ENCODE results near the gene MUC22.
"Not testable (repeated sequence)": the region's sequence is repeated elsewhere in the genome, so short reads cannot be mapped to it uniquely, and the experiment has no call there.

Gene MUC22

GRCh38 chr6:31020057-31020456 lies 9.8 kb downstream of the MUC22 start:
- no peak for TF ChIP-seq CTCF (IDR thresholded peaks at IDR 0.05; ENCODE audit: low read depth, low read length)
- no peak for TF ChIP-seq POLR2A (IDR thresholded peaks at IDR 0.05; ENCODE audit: extremely low read depth, insufficient read length)
- TF ChIP-seq, protein P1, sequence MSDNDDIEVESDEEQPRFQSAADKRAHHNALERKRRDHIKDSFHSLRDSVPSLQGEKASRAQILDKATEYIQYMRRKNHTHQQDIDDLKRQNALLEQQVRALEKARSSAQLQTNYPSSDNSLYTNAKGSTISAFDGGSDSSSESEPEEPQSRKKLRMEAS (IDR thresholded peaks at IDR 0.05; ENCODE audit: low read depth, low read length), result no peak
- TF ChIP-seq MYC (IDR thresholded peaks at IDR 0.05; ENCODE audit: low read depth, low read length), result no peak
- DNase-seq (ENCODE audit: low read depth), result no peak
- H3K4me3 ChIP-seq (ENCODE audit: low read depth, low read length), result no peak overlapping the region

- DNase-seq (ENCODE audit: low read depth); H3K4me3 ChIP-seq (ENCODE audit: low read depth, low read length): not testable (repeated sequence)
Measured at GRCh38 chr6:31020631-31021255, 10.5 kb downstream of the MUC22 start.

- not testable (repeated sequence) for DNase-seq (ENCODE audit: low read depth)
Measured at GRCh38 chr6:31021705-31022531, 11.6 kb downstream of the MUC22 start.

DNA sequence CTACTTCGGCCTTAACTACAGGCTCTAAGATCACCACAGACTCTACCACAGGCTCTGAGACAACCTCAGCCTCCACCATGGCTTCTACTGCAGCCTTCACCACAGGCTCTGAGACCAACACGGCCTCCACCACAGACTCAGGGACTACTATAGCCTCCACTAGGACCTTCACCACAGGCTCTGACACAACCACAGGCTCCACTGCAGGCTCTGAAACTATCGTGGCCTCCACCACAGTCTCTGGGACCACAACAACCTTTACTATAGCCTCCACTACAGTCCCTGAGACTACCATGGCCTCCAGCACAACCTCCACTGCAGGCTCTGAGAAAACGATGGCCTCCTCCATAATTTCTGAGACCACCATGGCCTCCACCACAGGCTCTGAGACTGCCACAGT lies 15.3 kb downstream of the MUC22 start:
- DNase-seq (ENCODE audit: low read depth), result no peak
- TF ChIP-seq CTCF (IDR thresholded peaks at IDR 0.05; ENCODE audit: low read depth, low read length) (no peak), POLR2A (IDR thresholded peaks at IDR 0.05; ENCODE audit: extremely low read depth, insufficient read length) (no peak), MYC (IDR thresholded peaks at IDR 0.05; ENCODE audit: low read depth, low read length) (no peak)
- TF ChIP-seq, protein P1 (IDR thresholded peaks at IDR 0.05; ENCODE audit: low read depth, low read length), result no peak
- no peak overlapping the region for H3K4me3 ChIP-seq (ENCODE audit: low read depth, low read length)

More at GRCh38 chr6:31021705-31022531, 11.6 kb downstream of the MUC22 start:
- not testable (repeated sequence) for H3K4me3 ChIP-seq (ENCODE audit: low read depth, low read length)

- no peak for DNase-seq (ENCODE audit: low read depth)
- H3K4me3 ChIP-seq (ENCODE audit: low read depth, low read length), result no peak overlapping the region
- no peak for TF ChIP-seq CTCF (IDR thresholded peaks at IDR 0.05; ENCODE audit: low read depth, low read length)
- TF ChIP-seq POLR2A (IDR thresholded peaks at IDR 0.05; ENCODE audit: extremely low read depth, insufficient read length), result no peak
- TF ChIP-seq MYC (IDR thresholded peaks at IDR 0.05; ENCODE audit: low read depth, low read length), result no peak
- TF ChIP-seq, protein P1 (IDR thresholded peaks at IDR 0.05; ENCODE audit: low read depth, low read length), result no peak
Measured at GRCh38 chr6:31031095-31031494, 20.8 kb downstream of the MUC22 start.

DNA sequence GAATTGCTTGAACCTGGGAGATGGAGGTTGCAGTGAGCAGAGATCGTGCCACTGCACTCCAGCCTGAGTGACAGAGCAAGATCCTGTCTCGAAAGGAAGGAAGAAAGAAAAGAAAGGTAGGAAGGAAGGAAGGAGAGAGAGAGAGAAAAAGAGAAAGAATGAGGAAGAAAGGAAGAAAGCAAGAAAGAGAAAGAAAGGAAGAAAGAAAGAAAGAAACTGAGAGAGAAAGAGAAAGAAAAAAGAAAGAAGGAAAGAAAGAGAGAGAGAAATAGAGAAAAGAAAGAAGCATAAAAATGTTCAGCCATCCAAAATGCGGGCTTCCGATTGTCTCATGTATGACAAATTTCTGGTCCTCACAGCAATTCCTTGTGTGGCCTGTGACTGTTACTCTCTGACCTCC lies 22.8 kb downstream of the MUC22 start:
- DNase-seq (ENCODE audit: low read depth), result no peak
- TF ChIP-seq MYC (IDR thresholded peaks at IDR 0.05; ENCODE audit: low read depth, low read length) (no peak), POLR2A (IDR thresholded peaks at IDR 0.05; ENCODE audit: extremely low read depth, insufficient read length) (no peak)
- TF ChIP-seq, protein P1 (IDR thresholded peaks at IDR 0.05; ENCODE audit: low read depth, low read length), result no peak
- H3K4me3 ChIP-seq (ENCODE audit: low read depth, low read length), result no peak overlapping the region

DNA sequence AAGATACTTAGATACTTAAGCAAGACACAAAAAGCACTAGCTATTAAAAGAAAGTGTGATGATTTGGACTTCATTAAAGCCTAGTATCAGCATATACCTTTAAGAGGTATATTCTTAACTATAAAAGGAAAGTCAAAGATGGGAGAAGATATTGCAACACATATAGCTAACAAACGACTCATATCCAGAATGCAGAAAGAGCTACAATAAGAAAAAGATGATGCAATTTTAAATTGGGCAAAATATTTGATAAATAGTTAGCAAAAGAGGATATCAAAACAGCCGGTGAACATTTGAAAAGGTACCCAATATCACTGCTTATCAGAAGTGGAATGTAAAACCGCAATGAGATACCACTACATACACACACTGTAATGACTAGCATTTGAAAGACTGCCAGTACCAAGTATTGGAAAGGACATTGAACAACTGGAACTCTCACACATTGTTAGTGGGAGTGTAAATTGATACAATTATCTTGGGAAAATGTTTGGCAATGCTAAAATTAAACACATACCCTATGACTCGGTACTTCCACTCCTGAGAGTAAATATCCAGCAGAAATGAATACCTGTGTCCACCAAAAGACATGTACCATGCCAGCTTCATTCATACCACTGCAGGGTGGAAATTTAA lies 25.7 kb downstream of the MUC22 start:
- DNase-seq (ENCODE audit: low read depth), result no peak
- TF ChIP-seq, protein P1 (IDR thresholded peaks at IDR 0.05; ENCODE audit: low read depth, low read length), result no peak
- TF ChIP-seq POLR2A (IDR thresholded peaks at IDR 0.05; ENCODE audit: extremely low read depth, insufficient read length), result no peak
- TF ChIP-seq MYC (IDR thresholded peaks at IDR 0.05; ENCODE audit: low read depth, low read length), result no peak
- no peak for TF ChIP-seq CTCF (IDR thresholded peaks at IDR 0.05; ENCODE audit: low read depth, low read length)
- no peak overlapping the region for H3K4me3 ChIP-seq (ENCODE audit: low read depth, low read length)

Measured in NB4 (cell line).